OCI-LY3 (cell line): ENCODE results near the gene IL18.

ENCODE experiments used
- CTCF ChIP-seq: fragments of 200-600, 300-600 bp; sonication (generic); IDR thresholded peaks from 2 replicates; pipeline ENCODE4 v1.5.1; 2014; ENCODE audit warnings: antibody characterized with exemption, low read length, low read depth
- EZH2phosphoT487 ChIP-seq: fragments of 200-600 bp; shearing (Covaris generic); IDR thresholded peaks from 2 replicates; pipeline ENCODE4 v1.6.1; 2018; ENCODE audit warnings: antibody characterized with exemption, mixed run types, low read depth

GRCh38 chr11:112175599-112175952, 11.7 kb upstream of the IL18 start:
- TF ChIP-seq CTCF (no peak), EZH2phosphoT487 (no peak)
